ENCODE measurements around the gene PLEKHG4B. TPM values are rescaled to one million over a fixed set of nuclear protein-coding genes. Genes with fewer than 3 reads are reported as not detected.

The PLEKHG4B gene
- total RNA-seq, 1 donor from 2014 or later, result 22.0 TPM

- TF ChIP-seq CTCF (conservative IDR thresholded peaks at IDR 0.05), result no peak
- H3K27me3 Mint-ChIP-seq (ENCODE audit: low read depth), result no peaks in the 10 kb centered on the region
- no peak for DNase-seq (ENCODE audit: low read depth, low spot score)
- H3K9me3 Mint-ChIP-seq, result no peaks in the 10 kb centered on the region
- no peak overlapping the region for H3K27ac Mint-ChIP-seq (ENCODE audit: unreplicated experiment)
- H3K36me3 Mint-ChIP-seq (ENCODE audit: low read depth), result peaks cover 3% of the 10 kb centered on the region
- H3K4me1 Mint-ChIP-seq, result peaks cover 25% of the 10 kb centered on the region
- H3K4me3 Mint-ChIP-seq, result no peak overlapping the region
These were observed 12.9 kb downstream of the PLEKHG4B start for GRCh38 chr5:104778-105296.

DNA sequence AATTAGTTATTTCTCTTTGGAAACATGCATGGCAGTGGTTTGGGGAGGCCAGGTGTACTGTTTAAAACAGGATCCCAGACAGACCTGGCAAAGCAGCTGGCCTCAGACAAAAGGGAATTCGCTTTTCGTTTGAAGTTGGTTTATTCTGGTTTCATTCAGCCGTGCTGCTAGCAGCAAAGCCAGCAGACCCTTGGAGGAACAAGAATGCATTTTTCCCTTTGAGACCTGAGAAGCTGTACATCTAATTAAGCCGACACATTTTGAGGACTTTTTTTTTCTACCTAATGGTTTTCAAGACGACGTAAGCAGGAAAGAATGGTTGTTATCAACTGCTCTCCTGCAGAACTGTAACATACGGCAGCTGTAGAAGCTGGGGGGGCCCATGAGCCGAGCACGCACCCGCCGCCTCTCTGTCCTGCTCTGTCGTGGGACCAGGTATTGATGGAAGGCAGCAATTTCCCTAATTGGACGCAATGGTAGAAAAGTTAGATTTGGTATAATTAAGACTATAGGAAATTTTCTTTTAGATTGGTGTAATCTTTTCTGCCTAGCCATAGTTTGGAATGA, 13.6 kb downstream of the PLEKHG4B start:
- no peak for DNase-seq (ENCODE audit: low read depth, low spot score)
- no peak for TF ChIP-seq CTCF (conservative IDR thresholded peaks at IDR 0.05)
- Mint-ChIP-seq H3K36me3 (ENCODE audit: low read depth) (peaks cover 8% of the 10 kb centered on the region), H3K9me3 (no peaks in the 10 kb centered on the region), H3K4me1 (peaks cover 22% of the 10 kb centered on the region), H3K27me3 (ENCODE audit: low read depth) (no peaks in the 10 kb centered on the region), H3K27ac (ENCODE audit: unreplicated experiment) (peak overlapping the region; percentile 50), H3K4me3 (no peak overlapping the region)

DNA sequence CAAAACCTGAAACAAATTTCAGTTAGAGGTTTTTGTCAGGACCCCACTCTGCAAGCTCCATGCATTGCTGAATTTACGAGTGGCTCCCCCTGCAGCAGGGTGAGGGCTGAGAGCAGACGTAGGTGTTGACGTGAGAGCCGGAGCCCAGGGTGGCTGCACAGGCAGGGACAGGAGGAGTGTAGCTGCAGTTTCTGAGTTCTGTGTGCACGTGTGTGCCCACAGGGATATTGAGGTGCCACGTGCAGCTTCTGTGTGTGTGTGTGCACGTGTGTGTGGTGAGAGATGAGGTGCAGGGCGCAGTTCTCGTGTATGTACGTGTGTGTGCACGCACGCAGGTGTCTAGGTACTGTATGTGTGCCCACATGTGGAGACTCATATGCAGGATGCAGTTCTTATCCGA, 14.6 kb downstream of the PLEKHG4B start:
- peaks cover 8% of the 10 kb centered on the region for H3K36me3 Mint-ChIP-seq (ENCODE audit: low read depth)

DNA sequence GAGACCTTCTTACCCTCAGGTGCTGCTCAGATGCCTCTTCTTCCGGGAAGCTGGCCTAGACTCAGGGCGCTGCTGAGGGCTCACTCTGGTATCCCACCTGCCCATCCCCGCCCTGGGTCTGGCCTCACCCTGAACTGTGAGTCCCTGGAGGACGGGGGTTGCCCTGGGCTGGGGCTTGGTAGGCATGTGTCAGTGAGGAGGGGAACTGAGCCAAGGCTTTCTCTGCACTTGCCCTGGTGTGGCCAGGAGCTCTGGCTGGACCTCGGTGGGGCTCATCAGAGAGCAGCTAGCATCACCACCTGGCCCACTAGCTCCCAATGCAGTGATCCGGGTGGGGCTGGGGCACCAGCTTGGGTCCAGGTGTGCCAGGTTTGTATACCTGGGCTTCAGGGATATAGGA, 15.6 kb downstream of the PLEKHG4B start:
- no peak for DNase-seq (ENCODE audit: low read depth, low spot score)
- Mint-ChIP-seq H3K9me3 (no peaks in the 10 kb centered on the region), H3K4me1 (peaks cover 20% of the 10 kb centered on the region), H3K36me3 (ENCODE audit: low read depth) (peaks cover 8% of the 10 kb centered on the region), H3K27ac (ENCODE audit: unreplicated experiment) (no peak overlapping the region), H3K27me3 (ENCODE audit: low read depth) (no peaks in the 10 kb centered on the region), H3K4me3 (no peak overlapping the region)
- no peak for TF ChIP-seq CTCF (conservative IDR thresholded peaks at IDR 0.05)

More for the DNA sequence above, 14.6 kb downstream of the PLEKHG4B start:
- Mint-ChIP-seq H3K4me3 (no peak overlapping the region), H3K27me3 (ENCODE audit: low read depth) (no peaks in the 10 kb centered on the region), H3K9me3 (no peaks in the 10 kb centered on the region), H3K4me1 (peaks cover 22% of the 10 kb centered on the region), H3K27ac (ENCODE audit: unreplicated experiment) (no peak overlapping the region)
- TF ChIP-seq CTCF (conservative IDR thresholded peaks at IDR 0.05), result no peak
- no peak for DNase-seq (ENCODE audit: low read depth, low spot score)

- DNase-seq (ENCODE audit: low read depth, low spot score), result no peak
- H3K36me3 Mint-ChIP-seq (ENCODE audit: low read depth), result peaks cover 16% of the 10 kb centered on the region
- no peak overlapping the region for H3K4me3 Mint-ChIP-seq
- peaks cover 17% of the 10 kb centered on the region for H3K4me1 Mint-ChIP-seq
- no peaks in the 10 kb centered on the region for H3K9me3 Mint-ChIP-seq
- no peak for TF ChIP-seq CTCF (conservative IDR thresholded peaks at IDR 0.05)
- no peaks in the 10 kb centered on the region for H3K27me3 Mint-ChIP-seq (ENCODE audit: low read depth)
- no peak overlapping the region for H3K27ac Mint-ChIP-seq (ENCODE audit: unreplicated experiment)
These were observed 17.9 kb downstream of the PLEKHG4B start for GRCh38 chr5:109826-110225.

Data from neural crest cell (in vitro differentiated cells).